SK-N-SH treated with all-trans-retinoic acid at 6 μM for 48 hours (cell line): ENCODE measurements around the gene TWF2.

Source experiments
- ATAC-seq: fragments of 200-7000 bp; cut with Tn5 transposase; 3 replicates; pipeline ENCODE4 v1.9.1; 2020; ENCODE audit warnings: mild to moderate bottlenecking, moderate library complexity
- ARNTL ChIP-seq: fragments of 450-650 bp; formaldehyde crosslinking; IDR thresholded peaks from 2 replicates; pipeline ENCODE4 v1.5.0; 2020; ENCODE audit warnings: low read depth, mild to moderate bottlenecking, moderate library complexity, borderline replicate concordance
- BACH2 ChIP-seq: fragments of 250-450 bp; sonication (Bioruptor Pico); IDR thresholded peaks from 2 replicates; pipeline ENCODE4 v1.9.0; 2021; ENCODE audit warnings: mild to moderate bottlenecking, borderline replicate concordance
- CSDC2 ChIP-seq: fragments of 250-450 bp; sonication (Bioruptor Pico); IDR thresholded peaks from 2 replicates; pipeline ENCODE4 v1.5.0; 2020; ENCODE audit warnings: mild to moderate bottlenecking, moderate library complexity
- GLIS3 ChIP-seq: fragments of 250-450 bp; sonication (Bioruptor Pico); IDR thresholded peaks from 2 replicates; pipeline ENCODE4 v1.5.0; 2020; ENCODE audit warnings: mild to moderate bottlenecking, moderate library complexity
- ISL1 ChIP-seq: fragments of 250-450 bp; sonication (Bioruptor Pico); IDR thresholded peaks from 2 replicates; pipeline ENCODE4 v2.1.2; 2022; ENCODE audit warnings: mild to moderate bottlenecking, moderate library complexity
- OSR1 ChIP-seq: fragments of 250-450 bp; sonication (Bioruptor Pico); IDR thresholded peaks from 2 replicates; pipeline ENCODE4 v1.8.0; 2022; ENCODE audit warnings: moderate library complexity, mild to moderate bottlenecking, inconsistent platforms
- PPARA ChIP-seq: fragments of 250-450 bp; sonication (Bioruptor Pico); IDR thresholded peaks from 2 replicates; pipeline ENCODE4 v1.5.0; 2020; ENCODE audit warnings: mild to moderate bottlenecking, borderline replicate concordance
- RARB ChIP-seq: fragments of 250-450 bp; sonication (Bioruptor Pico); IDR thresholded peaks from 2 replicates; pipeline ENCODE4 v1.8.0; 2021; ENCODE audit warnings: mild to moderate bottlenecking, moderate library complexity
- SNAI2 ChIP-seq: fragments of 250-450 bp; sonication (Bioruptor Pico); IDR thresholded peaks from 2 replicates; pipeline ENCODE4 v1.5.0; 2020; ENCODE audit warnings: mild to moderate bottlenecking, moderate library complexity
- TCF4 ChIP-seq: fragments of 250-450 bp; sonication (Bioruptor Pico); IDR thresholded peaks from 2 replicates; pipeline ENCODE4 v1.8.0; 2021; ENCODE audit warnings: mild to moderate bottlenecking, moderate library complexity, borderline replicate concordance
- TOX ChIP-seq: fragments of 250-450 bp; sonication (Bioruptor Pico); IDR thresholded peaks from 2 replicates; pipeline ENCODE4 v1.8.0; 2021; ENCODE audit warnings: mild to moderate bottlenecking, moderate library complexity, borderline replicate concordance
- ZC3H10 ChIP-seq: fragments of 250-450 bp; sonication (Bioruptor Pico); IDR thresholded peaks from 2 replicates; pipeline ENCODE4 v1.5.1; 2021; ENCODE audit warnings: mild to moderate bottlenecking, moderate library complexity
- ZFP3 ChIP-seq: fragments of 250-450 bp; sonication (Bioruptor Pico); IDR thresholded peaks from 2 replicates; pipeline ENCODE4 v1.5.0; 2020; ENCODE audit warnings: mild to moderate bottlenecking, moderate library complexity
- ZFP30 ChIP-seq: fragments of 450-650 bp; formaldehyde crosslinking; IDR thresholded peaks from 2 replicates; pipeline ENCODE4 v1.5.0; 2022; ENCODE audit warnings: mild to moderate bottlenecking, moderate library complexity
- ZNF565 ChIP-seq: fragments of 450-650 bp; formaldehyde crosslinking; conservative IDR thresholded peaks from 2 replicates; pipeline ENCODE4 v1.5.0; 2020; ENCODE audit warnings: low read depth, mild to moderate bottlenecking, moderate library complexity
- ZNF70 ChIP-seq: fragments of 450-650 bp; formaldehyde crosslinking; IDR thresholded peaks from 2 replicates; pipeline ENCODE4 v1.5.0; 2020; ENCODE audit warnings: mild to moderate bottlenecking, moderate library complexity
- ZNF8 ChIP-seq: fragments of 450-650 bp; formaldehyde crosslinking; IDR thresholded peaks from 2 replicates; pipeline ENCODE4 v1.5.0; 2020; ENCODE audit warnings: mild to moderate bottlenecking, moderate library complexity
- TF ChIP-seq, protein P1 (sequence below): fragments of 250-450 bp; sonication (Bioruptor Pico); IDR thresholded peaks from 2 replicates; pipeline ENCODE4 v1.5.1; 2021; ENCODE audit warnings: mild to moderate bottlenecking, moderate library complexity
- TF ChIP-seq, protein P2 (sequence below): fragments of 250-450 bp; sonication (Bioruptor Pico); IDR thresholded peaks from 2 replicates; pipeline ENCODE4 v1.5.1; 2020; ENCODE audit warnings: low read depth, mild to moderate bottlenecking, moderate library complexity
- TF ChIP-seq, protein P3 (sequence below): fragments of 250-450 bp; sonication (Bioruptor Pico); IDR thresholded peaks from 2 replicates; pipeline ENCODE4 v1.8.0; 2020; ENCODE audit warnings: mild to moderate bottlenecking, moderate library complexity, borderline replicate concordance
- TF ChIP-seq, protein P4 (sequence below): fragments of 250-450 bp; sonication (Bioruptor Pico); IDR thresholded peaks from 2 replicates; pipeline ENCODE4 v1.8.0; 2021; ENCODE audit warnings: low read depth, mild to moderate bottlenecking, moderate library complexity, borderline replicate concordance

The TWF2 gene

DNA sequence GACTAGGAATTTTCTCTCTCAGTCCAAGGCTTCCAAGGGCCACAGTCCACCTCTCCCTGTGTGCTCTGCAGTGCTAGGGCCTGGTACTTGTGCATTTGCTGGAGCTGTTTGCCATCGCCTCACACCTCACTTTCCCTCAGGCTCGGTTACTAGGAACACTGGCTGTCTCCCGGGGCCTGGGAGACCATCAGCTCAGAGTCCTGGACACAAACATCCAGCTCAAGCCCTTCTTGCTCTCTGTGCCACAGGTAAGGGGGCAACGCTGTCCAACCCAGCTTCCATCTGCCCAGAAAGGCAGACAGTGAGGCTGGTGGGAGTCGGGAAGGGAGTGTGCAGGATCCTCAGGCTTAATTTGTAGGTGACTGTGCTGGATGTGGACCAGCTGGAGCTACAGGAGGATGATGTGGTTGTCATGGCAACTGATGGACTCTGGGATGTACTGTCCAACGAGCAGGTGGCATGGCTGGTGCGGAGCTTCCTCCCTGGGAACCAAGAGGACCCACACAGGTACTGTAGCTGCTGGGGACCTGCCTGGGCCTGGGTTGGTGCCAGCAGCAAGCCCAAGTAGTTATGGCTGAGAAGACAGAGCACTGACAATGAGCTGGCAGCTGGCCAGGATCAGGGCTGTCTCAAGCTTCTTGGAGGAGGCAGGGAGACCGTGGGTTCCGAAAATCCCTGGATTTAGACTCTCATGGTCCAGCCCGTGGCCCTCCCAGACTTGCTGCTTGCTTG, 10.0 kb upstream of the TWF2 start:
- no peak for ATAC-seq
- TF ChIP-seq PPARA (CRISPR knock-in tag) (no peak), ZC3H10 (CRISPR knock-in tag) (no peak), RARB (CRISPR knock-in tag) (no peak), ZNF8 (CRISPR knock-in tag) (no peak), BACH2 (CRISPR knock-in tag) (no peak), ZFP3 (no peak)
- TF ChIP-seq, protein P1, sequence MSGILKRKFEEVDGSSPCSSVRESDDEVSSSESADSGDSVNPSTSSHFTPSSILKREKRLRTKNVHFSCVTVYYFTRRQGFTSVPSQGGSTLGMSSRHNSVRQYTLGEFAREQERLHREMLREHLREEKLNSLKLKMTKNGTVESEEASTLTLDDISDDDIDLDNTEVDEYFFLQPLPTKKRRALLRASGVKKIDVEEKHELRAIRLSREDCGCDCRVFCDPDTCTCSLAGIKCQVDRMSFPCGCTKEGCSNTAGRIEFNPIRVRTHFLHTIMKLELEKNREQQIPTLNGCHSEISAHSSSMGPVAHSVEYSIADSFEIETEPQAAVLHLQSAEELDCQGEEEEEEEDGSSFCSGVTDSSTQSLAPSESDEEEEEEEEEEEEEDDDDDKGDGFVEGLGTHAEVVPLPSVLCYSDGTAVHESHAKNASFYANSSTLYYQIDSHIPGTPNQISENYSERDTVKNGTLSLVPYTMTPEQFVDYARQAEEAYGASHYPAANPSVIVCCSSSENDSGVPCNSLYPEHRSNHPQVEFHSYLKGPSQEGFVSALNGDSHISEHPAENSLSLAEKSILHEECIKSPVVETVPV (CRISPR knock-in tag) = no peak

DNA sequence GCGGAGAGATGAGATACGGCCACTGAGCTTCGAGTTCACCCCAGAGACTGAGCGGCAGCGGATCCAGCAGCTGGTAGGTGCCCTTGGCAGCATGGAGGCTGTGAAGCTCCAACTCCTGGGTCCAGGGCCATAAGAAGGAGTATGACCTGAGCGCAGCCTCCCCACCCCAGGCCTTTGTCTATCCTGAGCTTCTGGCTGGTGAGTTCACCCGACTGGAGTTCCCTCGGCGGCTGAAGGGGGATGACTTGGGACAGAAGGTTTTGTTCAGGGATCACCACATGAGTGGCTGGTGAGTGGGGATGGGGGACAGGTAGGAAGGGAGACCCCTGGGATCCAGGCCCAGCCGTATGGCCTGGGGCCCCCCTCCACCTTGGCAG, 9.2 kb upstream of the TWF2 start:
- no peak for TF ChIP-seq ZFP3
- no peak for TF ChIP-seq PPARA (CRISPR knock-in tag)
- no peak for TF ChIP-seq ZNF70 (CRISPR knock-in tag)
- TF ChIP-seq CSDC2 = no peak
- TF ChIP-seq ZNF565 (CRISPR knock-in tag) = no peak
- TF ChIP-seq GLIS3 (CRISPR knock-in tag) = no peak
- no peak for TF ChIP-seq ZNF8 (CRISPR knock-in tag)
- TF ChIP-seq, all 23 proteins: peak for 0
- ATAC-seq = no peak

DNA sequence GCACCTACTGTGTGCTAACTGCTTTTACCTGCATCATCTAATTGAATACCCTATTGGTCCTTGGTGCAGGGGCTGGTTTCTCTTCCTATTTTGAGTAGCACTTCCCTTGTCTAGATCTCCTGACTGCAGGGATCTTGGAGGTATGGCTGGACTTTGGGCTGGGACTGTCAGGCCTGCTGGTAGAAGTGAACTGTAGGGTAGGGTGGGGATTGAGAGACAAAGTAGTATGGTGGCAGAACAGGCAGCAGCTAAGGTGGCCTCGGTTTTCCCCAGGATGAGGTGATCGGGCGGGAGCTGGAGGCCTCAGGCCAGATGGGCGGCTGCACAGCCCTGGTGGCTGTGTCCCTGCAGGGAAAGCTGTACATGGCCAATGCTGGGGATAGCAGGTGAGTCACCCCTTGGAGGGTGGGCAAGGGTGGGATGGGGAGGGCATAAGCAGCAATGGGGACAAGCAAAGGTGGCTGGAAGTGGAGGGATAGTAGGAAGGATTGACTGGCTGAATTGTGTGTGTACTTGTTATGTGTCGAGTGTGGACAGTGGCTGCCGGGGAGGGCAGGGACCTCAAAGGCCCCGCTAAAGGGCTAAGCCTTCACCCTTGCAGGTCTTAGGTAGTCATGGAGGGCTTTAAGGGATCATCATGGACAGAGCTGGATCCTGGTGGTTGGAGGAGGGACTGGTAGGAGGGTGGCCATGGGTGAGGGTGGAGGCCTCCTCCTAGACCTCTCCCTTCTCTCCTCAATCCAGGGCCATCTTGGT, 8.6 kb upstream of the TWF2 start:
- no peak for TF ChIP-seq OSR1 (CRISPR knock-in tag)
- TF ChIP-seq, protein P2, sequence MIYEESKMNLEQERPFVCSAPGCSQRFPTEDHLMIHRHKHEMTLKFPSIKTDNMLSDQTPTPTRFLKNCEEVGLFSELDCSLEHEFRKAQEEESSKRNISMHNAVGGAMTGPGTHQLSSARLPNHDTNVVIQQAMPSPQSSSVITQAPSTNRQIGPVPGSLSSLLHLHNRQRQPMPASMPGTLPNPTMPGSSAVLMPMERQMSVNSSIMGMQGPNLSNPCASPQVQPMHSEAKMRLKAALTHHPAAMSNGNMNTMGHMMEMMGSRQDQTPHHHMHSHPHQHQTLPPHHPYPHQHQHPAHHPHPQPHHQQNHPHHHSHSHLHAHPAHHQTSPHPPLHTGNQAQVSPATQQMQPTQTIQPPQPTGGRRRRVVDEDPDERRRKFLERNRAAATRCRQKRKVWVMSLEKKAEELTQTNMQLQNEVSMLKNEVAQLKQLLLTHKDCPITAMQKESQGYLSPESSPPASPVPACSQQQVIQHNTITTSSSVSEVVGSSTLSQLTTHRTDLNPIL (CRISPR knock-in tag) = no peak
- TF ChIP-seq, protein P3, sequence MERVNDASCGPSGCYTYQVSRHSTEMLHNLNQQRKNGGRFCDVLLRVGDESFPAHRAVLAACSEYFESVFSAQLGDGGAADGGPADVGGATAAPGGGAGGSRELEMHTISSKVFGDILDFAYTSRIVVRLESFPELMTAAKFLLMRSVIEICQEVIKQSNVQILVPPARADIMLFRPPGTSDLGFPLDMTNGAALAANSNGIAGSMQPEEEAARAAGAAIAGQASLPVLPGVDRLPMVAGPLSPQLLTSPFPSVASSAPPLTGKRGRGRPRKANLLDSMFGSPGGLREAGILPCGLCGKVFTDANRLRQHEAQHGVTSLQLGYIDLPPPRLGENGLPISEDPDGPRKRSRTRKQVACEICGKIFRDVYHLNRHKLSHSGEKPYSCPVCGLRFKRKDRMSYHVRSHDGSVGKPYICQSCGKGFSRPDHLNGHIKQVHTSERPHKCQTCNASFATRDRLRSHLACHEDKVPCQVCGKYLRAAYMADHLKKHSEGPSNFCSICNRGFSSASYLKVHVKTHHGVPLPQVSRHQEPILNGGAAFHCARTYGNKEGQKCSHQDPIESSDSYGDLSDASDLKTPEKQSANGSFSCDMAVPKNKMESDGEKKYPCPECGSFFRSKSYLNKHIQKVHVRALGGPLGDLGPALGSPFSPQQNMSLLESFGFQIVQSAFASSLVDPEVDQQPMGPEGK (CRISPR knock-in tag) = no peak
- TF ChIP-seq ZNF70 (CRISPR knock-in tag) = no peak
- no peak for ATAC-seq

DNA sequence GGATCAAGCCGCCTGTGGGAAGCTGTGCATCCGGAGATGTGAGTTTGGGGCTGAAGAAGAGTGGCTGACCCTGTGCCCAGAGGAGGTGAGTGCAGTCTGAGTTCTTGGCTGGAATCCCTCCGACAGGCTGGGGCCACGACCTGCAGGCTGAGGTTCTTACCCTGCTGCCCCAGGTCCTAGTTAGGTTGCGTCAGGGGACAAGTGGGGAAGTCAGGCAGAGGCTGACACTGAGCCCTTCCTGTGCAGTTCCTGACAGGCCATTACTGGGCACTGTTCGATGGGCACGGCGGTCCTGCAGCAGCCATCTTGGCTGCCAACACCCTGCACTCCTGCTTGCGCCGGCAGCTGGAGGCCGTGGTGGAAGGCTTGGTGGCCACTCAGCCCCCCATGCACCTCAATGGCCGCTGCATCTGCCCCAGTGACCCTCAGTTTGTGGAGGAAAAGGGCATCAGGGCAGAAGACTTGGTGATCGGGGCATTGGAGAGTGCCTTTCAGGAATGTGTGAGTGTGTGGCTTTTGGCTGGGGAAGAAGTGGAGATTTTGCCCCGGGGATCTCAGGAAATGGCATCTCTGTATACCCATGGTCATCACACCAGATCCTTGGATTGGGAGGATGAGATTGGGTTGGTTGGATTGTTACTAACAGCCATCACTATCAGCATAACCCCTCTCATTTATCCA, 7.9 kb upstream of the TWF2 start:
- TF ChIP-seq BACH2 (CRISPR knock-in tag) (no peak), ZFP3 (no peak), ZNF565 (CRISPR knock-in tag) (no peak), CSDC2 (no peak), TCF4 (CRISPR knock-in tag) (no peak), TOX (CRISPR knock-in tag) (no peak), ZFP30 (CRISPR knock-in tag) (no peak), OSR1 (CRISPR knock-in tag) (no peak)
- TF ChIP-seq, protein P3 (CRISPR knock-in tag) = no peak
- ATAC-seq = peak; percentile 5; the same call in 2 of the 3 replicates

DNA sequence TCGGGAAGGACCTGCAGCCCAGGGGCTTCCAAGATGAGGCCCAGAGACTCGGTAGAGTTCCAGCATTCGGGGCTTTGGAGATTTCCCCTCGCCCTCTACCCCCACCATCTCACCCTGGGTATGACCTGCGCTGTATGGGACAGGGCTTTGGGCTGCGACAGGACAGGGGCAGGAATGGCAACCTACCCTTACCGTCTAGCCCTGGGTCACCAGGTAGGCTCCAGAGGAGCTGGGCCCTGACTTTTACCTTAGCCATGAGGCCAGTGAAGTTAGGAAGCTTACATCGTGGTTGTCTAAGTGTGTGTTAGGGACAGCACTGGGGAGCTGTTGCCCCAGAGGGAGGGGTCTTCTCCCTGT, 7.3 kb upstream of the TWF2 start:
- peak; percentile 30 for ATAC-seq
- TF ChIP-seq ZC3H10 (CRISPR knock-in tag) (no peak), ZNF565 (CRISPR knock-in tag) (no peak), ARNTL (no peak), ISL1 (CRISPR knock-in tag) (no peak), OSR1 (CRISPR knock-in tag) (no peak), RARB (CRISPR knock-in tag) (no peak), PPARA (CRISPR knock-in tag) (no peak), GLIS3 (CRISPR knock-in tag) (no peak), ZFP3 (no peak), ZNF8 (CRISPR knock-in tag) (no peak), TOX (CRISPR knock-in tag) (no peak), ZNF70 (CRISPR knock-in tag) (no peak), CSDC2 (no peak), SNAI2 (no peak)
- TF ChIP-seq, protein P2 (CRISPR knock-in tag) = no peak
- TF ChIP-seq, protein P4, sequence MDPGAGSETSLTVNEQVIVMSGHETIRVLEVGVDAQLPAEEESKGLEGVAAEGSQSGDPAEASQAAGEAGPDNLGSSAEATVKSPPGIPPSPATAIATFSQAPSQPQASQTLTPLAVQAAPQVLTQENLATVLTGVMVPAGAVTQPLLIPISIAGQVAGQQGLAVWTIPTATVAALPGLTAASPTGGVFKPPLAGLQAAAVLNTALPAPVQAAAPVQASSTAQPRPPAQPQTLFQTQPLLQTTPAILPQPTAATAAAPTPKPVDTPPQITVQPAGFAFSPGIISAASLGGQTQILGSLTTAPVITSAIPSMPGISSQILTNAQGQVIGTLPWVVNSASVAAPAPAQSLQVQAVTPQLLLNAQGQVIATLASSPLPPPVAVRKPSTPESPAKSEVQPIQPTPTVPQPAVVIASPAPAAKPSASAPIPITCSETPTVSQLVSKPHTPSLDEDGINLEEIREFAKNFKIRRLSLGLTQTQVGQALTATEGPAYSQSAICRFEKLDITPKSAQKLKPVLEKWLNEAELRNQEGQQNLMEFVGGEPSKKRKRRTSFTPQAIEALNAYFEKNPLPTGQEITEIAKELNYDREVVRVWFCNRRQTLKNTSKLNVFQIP (CRISPR knock-in tag) = no peak
